GM18520 (cell line): ENCODE measurements around the gene BTBD19.
"Not testable (repeated sequence)": the region's sequence is repeated elsewhere in the genome, so short reads cannot be mapped to it uniquely, and the experiment has no call there.

ENCODE experiments used
- ATAC-seq: cut with Tn5 transposase; IDR thresholded peaks from one replicate; pipeline ENCODE4 v1.9.1; 2021; ENCODE audit not compliant: unreplicated experiment

The BTBD19 gene

GRCh38 chr1:44827197-44828002 is 19.1 kb downstream of the BTBD19 start:
- no peak for ATAC-seq

- ATAC-seq, result no peak
Measured at GRCh38 chr1:44828003-44828651, 19.8 kb downstream of the BTBD19 start.

GRCh38 chr1:44828841-44829440 is 20.6 kb downstream of the BTBD19 start:
- ATAC-seq, result no peak

GRCh38 chr1:44829506-44830384 is 21.4 kb downstream of the BTBD19 start:
- no peak for ATAC-seq

- ATAC-seq, result no peak
Measured at GRCh38 chr1:44830900-44831304, 22.6 kb downstream of the BTBD19 start.

GRCh38 chr1:44831516-44831915 is 23.2 kb downstream of the BTBD19 start:
- no peak for ATAC-seq

- ATAC-seq, result no peak
Measured at GRCh38 chr1:44832056-44832705, 23.9 kb downstream of the BTBD19 start.

- no peak for ATAC-seq
Measured at GRCh38 chr1:44834328-44834727, 26.0 kb downstream of the BTBD19 start.

- ATAC-seq, result peak; percentile 52
Measured at GRCh38 chr1:44835738-44836675, 27.7 kb downstream of the BTBD19 start.

- not testable (repeated sequence) for ATAC-seq
Measured at GRCh38 chr1:44838294-44838693, 30.0 kb downstream of the BTBD19 start.

- ATAC-seq, result no peak
Measured at GRCh38 chr1:44839576-44839975, 31.3 kb downstream of the BTBD19 start.

- ATAC-seq, result no peak
Measured at GRCh38 chr1:44842486-44842861, 34.2 kb downstream of the BTBD19 start.

- no peak for ATAC-seq
Measured at GRCh38 chr1:44842862-44843655, 34.7 kb downstream of the BTBD19 start, which contains the start of gene PTCH2. PTCH2 (minus strand) TSS chr1:44843253; CDS start chr1:44842932, 321 bp downstream.

GRCh38 chr1:44846985-44847384 is 38.7 kb downstream of the BTBD19 start:
- ATAC-seq, result no peak

- ATAC-seq, result no peak
Measured at GRCh38 chr1:44847845-44848244, 39.5 kb downstream of the BTBD19 start.

- no peak for ATAC-seq
Measured at GRCh38 chr1:44848456-44849181, 40.3 kb downstream of the BTBD19 start.

GRCh38 chr1:44849575-44850132 is 41.3 kb downstream of the BTBD19 start:
- no peak for ATAC-seq

- ATAC-seq, result no peak
Measured at GRCh38 chr1:44851308-44851707, 43.0 kb downstream of the BTBD19 start.
